ENCODE data around the gene FTSJ3.
"Not testable (repeated sequence)": the region's sequence is repeated elsewhere in the genome, so short reads cannot be mapped to it uniquely, and the experiment has no call there.

Gene FTSJ3

GRCh38 chr17:63827002-63827800 is at the start of gene FTSJ3, which contains the start of gene PSMC5:
Gene FTSJ3 (minus strand): TSS chr17:63827663. CDS start chr17:63826902, 761 bp downstream.
Gene PSMC5 (plus strand): TSS chr17:63827431. CDS start chr17:63827491, 60 bp downstream.
- DNase-seq = peak; percentile 96
- in situ Hi-C loops (cut with HindIII; ENCODE audit: low pct_ligation_motif_present, low pct_unique_long_range_greater_than_20kb, low sequenced_read_pairs) = no loop called here

GRCh38 chr17:63874693-63875092 is 47.2 kb upstream of the FTSJ3 start:
- in situ Hi-C loops (cut with HindIII; ENCODE audit: low pct_ligation_motif_present, low pct_unique_long_range_greater_than_20kb, low sequenced_read_pairs); DNase-seq: not testable (repeated sequence)

- in situ Hi-C loops (cut with HindIII; ENCODE audit: low pct_ligation_motif_present, low pct_unique_long_range_greater_than_20kb, low sequenced_read_pairs); DNase-seq: not testable (repeated sequence)
Observed at GRCh38 chr17:63874061-63874626, 46.7 kb upstream of the FTSJ3 start.

- in situ Hi-C loops (cut with HindIII; ENCODE audit: low pct_ligation_motif_present, low pct_unique_long_range_greater_than_20kb, low sequenced_read_pairs) = not testable (repeated sequence)
Observed at GRCh38 chr17:63873577-63873976, 46.1 kb upstream of the FTSJ3 start, which contains the start of gene CSH2. Gene CSH2 (minus strand): TSS chr17:63873677. CDS start chr17:63873614, 63 bp downstream.

GRCh38 chr17:63871646-63872365 is 44.3 kb upstream of the FTSJ3 start:
- in situ Hi-C loops (cut with HindIII; ENCODE audit: low pct_ligation_motif_present, low pct_unique_long_range_greater_than_20kb, low sequenced_read_pairs) = not testable (repeated sequence)
- peak; percentile 69 for DNase-seq

More at GRCh38 chr17:63873577-63873976, 46.1 kb upstream of the FTSJ3 start, which contains the start of gene CSH2:
- not testable (repeated sequence) for DNase-seq

GRCh38 chr17:63870292-63870665 is 42.8 kb upstream of the FTSJ3 start:
- in situ Hi-C loops (cut with HindIII; ENCODE audit: low pct_ligation_motif_present, low pct_unique_long_range_greater_than_20kb, low sequenced_read_pairs); DNase-seq: not testable (repeated sequence)

GRCh38 chr17:63869491-63870291 is 42.2 kb upstream of the FTSJ3 start:
- in situ Hi-C loops (cut with HindIII; ENCODE audit: low pct_ligation_motif_present, low pct_unique_long_range_greater_than_20kb, low sequenced_read_pairs) = not testable (repeated sequence)
- DNase-seq = peak; percentile 36

GRCh38 chr17:63866625-63867024 is 39.2 kb upstream of the FTSJ3 start:
- DNase-seq; in situ Hi-C loops (cut with HindIII; ENCODE audit: low pct_ligation_motif_present, low pct_unique_long_range_greater_than_20kb, low sequenced_read_pairs): not testable (repeated sequence)

- in situ Hi-C loops (cut with HindIII; ENCODE audit: low pct_ligation_motif_present, low pct_unique_long_range_greater_than_20kb, low sequenced_read_pairs) = no loop called here
- DNase-seq = no peak
Observed at GRCh38 chr17:63859257-63859656, 31.8 kb upstream of the FTSJ3 start.

GRCh38 chr17:63856425-63856824 is 29.0 kb upstream of the FTSJ3 start:
- DNase-seq; in situ Hi-C loops (cut with HindIII; ENCODE audit: low pct_ligation_motif_present, low pct_unique_long_range_greater_than_20kb, low sequenced_read_pairs): not testable (repeated sequence)

GRCh38 chr17:63855185-63855584 is 27.7 kb upstream of the FTSJ3 start:
- no peak for DNase-seq
- in situ Hi-C loops (cut with HindIII; ENCODE audit: low pct_ligation_motif_present, low pct_unique_long_range_greater_than_20kb, low sequenced_read_pairs) = no loop called here

- in situ Hi-C loops (cut with HindIII; ENCODE audit: low pct_ligation_motif_present, low pct_unique_long_range_greater_than_20kb, low sequenced_read_pairs) = no loop called here
- no peak for DNase-seq
Observed at GRCh38 chr17:63854709-63855108, 27.2 kb upstream of the FTSJ3 start.

GRCh38 chr17:63853260-63853659 is 25.8 kb upstream of the FTSJ3 start:
- DNase-seq = no peak
- in situ Hi-C loops (cut with HindIII; ENCODE audit: low pct_ligation_motif_present, low pct_unique_long_range_greater_than_20kb, low sequenced_read_pairs) = no loop called here

- DNase-seq = no peak
- in situ Hi-C loops (cut with HindIII; ENCODE audit: low pct_ligation_motif_present, low pct_unique_long_range_greater_than_20kb, low sequenced_read_pairs) = no loop called here
Observed at GRCh38 chr17:63850401-63850800, 22.9 kb upstream of the FTSJ3 start.

- DNase-seq = no peak
- in situ Hi-C loops (cut with HindIII; ENCODE audit: low pct_ligation_motif_present, low pct_unique_long_range_greater_than_20kb, low sequenced_read_pairs) = no loop called here
Observed at GRCh38 chr17:63848834-63849689, 21.6 kb upstream of the FTSJ3 start.

GRCh38 chr17:63847525-63848249 is 20.2 kb upstream of the FTSJ3 start:
- in situ Hi-C loops (cut with HindIII; ENCODE audit: low pct_ligation_motif_present, low pct_unique_long_range_greater_than_20kb, low sequenced_read_pairs) = no loop called here
- no peak for DNase-seq

GRCh38 chr17:63845509-63845908 is 18.0 kb upstream of the FTSJ3 start:
- DNase-seq = no peak
- in situ Hi-C loops (cut with HindIII; ENCODE audit: low pct_ligation_motif_present, low pct_unique_long_range_greater_than_20kb, low sequenced_read_pairs) = no loop called here

All from ACHN (cell line).